ENCODE data around the gene DGLUCY. TPM values are rescaled to one million over a fixed set of nuclear protein-coding genes. Genes with fewer than 3 reads are reported as not detected.

DGLUCY gene
- total and polyA plus RNA-seq, 2 of the 13 experiments (the other 11 are each of a cell fraction or from before 2014, with no cell fraction given) = 14.8 to 36.3 TPM

DNA sequence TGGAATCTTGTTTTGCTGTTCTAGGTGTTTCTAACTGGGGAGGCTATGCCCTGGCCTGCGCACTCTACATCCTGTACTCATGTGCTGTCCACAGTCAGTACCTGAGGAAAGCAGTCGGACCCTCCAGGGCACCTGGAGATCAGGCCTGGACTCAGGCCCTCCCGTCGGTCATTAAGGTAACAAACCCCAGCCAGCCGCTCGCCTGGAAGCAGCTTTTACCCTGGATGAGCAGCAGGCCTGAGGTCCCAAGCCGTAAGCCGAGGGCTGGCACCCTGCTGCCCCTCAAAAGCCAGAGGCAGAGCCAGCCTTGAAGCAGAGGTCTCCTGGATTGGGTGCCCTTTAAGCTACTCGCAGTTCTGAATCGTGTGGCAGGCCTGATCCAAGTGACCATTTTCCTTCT, 101.5 kb downstream of the DGLUCY start:
- Histone ChIP-seq H3K27ac (ENCODE audit: extremely low read length, insufficient read depth, low read length) (no peak overlapping the region), H3K4me1 (ENCODE audit: insufficient read depth, low read length) (no peaks in the 10 kb centered on the region), H3K27me3 (ENCODE audit: control insufficient read depth in 1 of 2, insufficient read depth in 2 of 2, low read length in 2 of 2) (no peaks in the 10 kb centered on the region), H3K36me3 (replicated peaks in 1 of 2; ENCODE audit: control insufficient read depth in 1 of 2, insufficient read depth in 2 of 2, low read length in 2 of 2) (peaks cover 11 to 24% of the 10 kb centered on the region in 2 experiments), H3K4me2 (ENCODE audit: low read depth, low read length) (no peak overlapping the region), H3K9me3 (ENCODE audit: low read length) (no peaks in the 10 kb centered on the region), H4K20me1 (ENCODE audit: insufficient read depth, low read length) (no peaks in the 10 kb centered on the region), H2AFZ (ENCODE audit: low read length) (no peak overlapping the region), H3K79me2 (ENCODE audit: insufficient read depth, low read length) (no peaks in the 10 kb centered on the region), H3K9ac (ENCODE audit: insufficient read depth, low read depth, low read length) (no peak overlapping the region), H3K4me3 (replicated peaks in 1 of 3; ENCODE audit: insufficient read depth in 1 of 3, low read depth in 2 of 3, low read length in 3 of 3) (no peak overlapping the region)
- ATAC-seq = no peak
- in situ Hi-C loops (cut with HindIII; ENCODE audit: extremely low pct_ligation_motif_present, low pct_unique_long_range_greater_than_20kb) (no loop called here), intact Hi-C loops (cut with micrococcal nuclease; ENCODE audit: unreplicated experiment) (no loop called here)
- TF ChIP-seq HCFC1 (IDR thresholded peaks at IDR 0.05; ENCODE audit: low read depth, low read length) (no peak), ZNF629 (CRISPR knock-in tag; conservative IDR thresholded peaks at IDR 0.05) (0 out of 2 replicates have a peak, but pooled peaks have one; percentile 23)
- 92% methylated on average over 4 of the region's 10 CpGs for WGBS (ENCODE audit: low lambda C conversion rate)
- CTCF ChIA-PET (ENCODE audit: low intra/inter-chr PET ratio, low total read pairs) = no interaction called here
- FAIRE-seq = no peak
- POLR2A ChIA-PET = no interaction called here
- no TSS peak for BruUV-seq (replicated peaks)
- DNase-seq (ENCODE audit: low spot score) = no peak

DNA sequence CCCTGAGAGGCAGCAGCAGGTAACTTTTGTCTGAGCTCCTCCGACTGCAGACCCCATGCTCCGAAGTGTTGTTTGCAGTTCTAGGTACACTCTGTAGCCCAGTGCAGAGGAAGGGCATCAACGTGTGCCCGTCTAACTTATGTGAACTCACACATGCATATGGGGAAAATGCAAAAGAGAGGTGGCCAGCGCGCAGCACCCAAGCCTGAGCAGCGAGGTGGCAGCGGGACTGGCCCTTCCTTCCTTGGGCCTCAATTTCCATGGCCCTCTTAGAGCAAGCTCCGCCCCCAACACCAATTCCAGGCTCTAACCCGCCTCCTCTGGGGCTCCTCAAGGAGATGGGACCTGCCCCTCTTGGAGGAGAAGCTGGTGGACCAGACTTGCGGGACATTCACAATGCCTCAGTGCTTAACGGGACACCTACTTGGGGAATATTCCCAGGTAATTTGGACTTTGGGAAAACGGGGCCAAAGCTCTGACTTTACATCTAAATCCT, 102.9 kb downstream of the DGLUCY start:
- Histone ChIP-seq H3K9ac (ENCODE audit: insufficient read depth, low read depth, low read length) (no peak overlapping the region), H3K79me2 (ENCODE audit: insufficient read depth, low read length) (no peaks in the 10 kb centered on the region), H3K4me3 (replicated peaks in 1 of 3; ENCODE audit: insufficient read depth in 1 of 3, low read depth in 2 of 3, low read length in 3 of 3) (no peak overlapping the region), H3K27me3 (ENCODE audit: control insufficient read depth in 1 of 2, insufficient read depth in 2 of 2, low read length in 2 of 2) (no peaks in the 10 kb centered on the region), H3K36me3 (replicated peaks in 1 of 2; ENCODE audit: control insufficient read depth in 1 of 2, insufficient read depth in 2 of 2, low read length in 2 of 2) (peaks cover 11 to 19% of the 10 kb centered on the region in 2 experiments; a peak in 4 of 5 replicates), H4K20me1 (ENCODE audit: insufficient read depth, low read length) (no peaks in the 10 kb centered on the region), H3K27ac (ENCODE audit: extremely low read length, insufficient read depth, low read length) (no peak overlapping the region), H3K4me1 (ENCODE audit: insufficient read depth, low read length) (no peaks in the 10 kb centered on the region), H3K4me2 (ENCODE audit: low read depth, low read length) (no peak overlapping the region), H2AFZ (ENCODE audit: low read length) (no peak overlapping the region), H3K9me3 (ENCODE audit: low read length) (no peaks in the 10 kb centered on the region)
- ChIA-PET CTCF (ENCODE audit: low intra/inter-chr PET ratio, low total read pairs) (no interaction called here), POLR2A (no interaction called here)
- intact Hi-C loops (cut with micrococcal nuclease; ENCODE audit: unreplicated experiment) = no loop called here
- no peak for ATAC-seq
- TF ChIP-seq, protein P1, sequence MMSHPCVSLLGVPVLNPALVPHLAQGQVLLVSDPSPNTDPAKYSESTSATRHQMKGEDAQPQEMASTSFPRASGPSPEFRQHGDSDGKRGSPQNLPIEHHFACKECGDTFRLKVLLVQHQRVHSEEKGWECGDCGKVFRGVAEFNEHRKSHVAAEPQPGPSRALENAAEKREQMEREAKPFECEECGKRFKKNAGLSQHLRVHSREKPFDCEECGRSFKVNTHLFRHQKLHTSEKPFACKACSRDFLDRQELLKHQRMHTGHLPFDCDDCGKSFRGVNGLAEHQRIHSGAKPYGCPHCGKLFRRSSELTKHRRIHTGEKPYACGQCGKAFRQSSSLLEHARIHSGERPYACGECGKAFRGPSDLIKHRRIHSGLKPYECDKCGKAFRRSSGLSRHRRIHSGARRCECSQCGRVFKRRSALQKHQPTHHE (CRISPR knock-in tag; IDR thresholded peaks at IDR 0.05; ENCODE audit: borderline replicate concordance) = no peak
- TF ChIP-seq MTA3 (CRISPR knock-in tag; IDR thresholded peaks at IDR 0.05) = no peak
- DNase-seq (ENCODE audit: low spot score) = no peak
- in situ Hi-C loops (cut with HindIII; ENCODE audit: extremely low pct_ligation_motif_present, low pct_unique_long_range_greater_than_20kb) = no loop called here
- FAIRE-seq = no peak
- BruUV-seq (replicated peaks) = no TSS peak
- WGBS (ENCODE audit: low lambda C conversion rate) = 95% methylated on average over 9 of the region's 13 CpGs

Measured in HepG2 (cell line).